GM19328 (cell line): ENCODE results near the gene MIPOL1.

Experiments used
- ATAC-seq: cut with Tn5 transposase; IDR thresholded peaks from one replicate; pipeline ENCODE4 v1.9.1; 2021; ENCODE audit warnings: mild to moderate bottlenecking, moderate library complexity; ENCODE audit not compliant: unreplicated experiment

The MIPOL1 gene

DNA sequence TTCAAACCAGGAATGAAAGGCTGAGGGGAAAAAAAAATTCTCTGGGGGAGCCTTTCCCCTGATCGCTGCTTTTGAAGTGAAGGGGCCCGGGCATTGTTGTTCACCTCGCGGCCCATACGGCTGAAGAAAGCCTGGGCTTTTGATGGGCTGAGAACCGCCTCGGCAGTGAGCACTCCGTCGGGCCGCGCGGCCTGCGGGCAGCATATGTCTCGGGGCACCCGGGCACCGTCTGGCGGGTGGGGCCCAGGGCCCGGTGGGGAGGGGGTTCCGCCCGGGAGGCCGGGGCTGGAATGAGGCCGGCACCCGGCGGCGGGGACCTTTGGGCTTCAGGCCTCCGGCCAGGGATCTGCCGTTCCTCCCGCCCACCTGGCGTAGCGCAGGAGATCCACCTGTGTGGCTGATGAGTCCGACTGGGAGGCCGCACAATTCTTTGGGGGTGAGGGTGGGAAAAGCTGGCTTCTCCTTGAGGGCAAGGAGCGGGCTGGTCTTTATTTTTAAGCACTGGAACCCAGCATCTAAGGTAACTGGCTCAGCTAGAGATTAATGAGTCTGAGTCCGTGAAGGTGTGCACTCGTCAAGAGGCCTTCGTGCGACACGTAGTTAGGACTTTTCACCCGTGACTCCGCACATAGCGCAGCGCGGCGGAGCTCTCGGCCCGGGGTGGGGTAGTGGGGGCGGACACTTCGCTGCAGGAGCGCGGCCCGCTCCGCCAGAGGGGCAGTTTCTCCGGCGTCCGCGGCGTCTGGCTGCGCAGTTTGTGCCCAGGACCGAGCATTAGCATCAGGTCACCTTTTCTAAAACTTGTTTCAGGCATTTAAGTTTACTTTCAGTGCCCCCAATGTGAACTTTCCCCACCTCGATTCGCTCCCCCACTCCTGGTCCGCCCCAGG is 386.7 kb downstream of the MIPOL1 start:
- ATAC-seq: no peak

DNA sequence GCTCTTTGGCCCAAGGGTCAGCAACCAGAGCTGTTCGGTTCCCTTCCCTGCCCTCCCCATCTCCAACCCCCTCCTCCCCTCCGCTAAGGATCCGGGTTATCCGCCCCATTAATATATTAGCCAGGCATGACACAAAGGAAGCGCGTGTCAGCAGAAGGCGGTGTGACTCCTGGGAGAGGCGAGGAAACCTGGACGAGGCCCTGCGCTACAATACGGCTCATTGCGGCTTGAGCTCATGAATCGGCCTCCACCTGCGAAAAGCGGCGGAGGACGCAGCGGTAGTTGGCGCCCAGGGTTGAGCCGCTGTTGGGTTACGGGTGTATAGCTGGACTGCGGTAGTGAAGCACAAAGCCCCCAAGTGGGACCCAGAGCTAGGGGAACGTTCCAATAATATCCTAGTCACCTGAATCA is 387.4 kb downstream of the MIPOL1 start:
- ATAC-seq: no peak

DNA sequence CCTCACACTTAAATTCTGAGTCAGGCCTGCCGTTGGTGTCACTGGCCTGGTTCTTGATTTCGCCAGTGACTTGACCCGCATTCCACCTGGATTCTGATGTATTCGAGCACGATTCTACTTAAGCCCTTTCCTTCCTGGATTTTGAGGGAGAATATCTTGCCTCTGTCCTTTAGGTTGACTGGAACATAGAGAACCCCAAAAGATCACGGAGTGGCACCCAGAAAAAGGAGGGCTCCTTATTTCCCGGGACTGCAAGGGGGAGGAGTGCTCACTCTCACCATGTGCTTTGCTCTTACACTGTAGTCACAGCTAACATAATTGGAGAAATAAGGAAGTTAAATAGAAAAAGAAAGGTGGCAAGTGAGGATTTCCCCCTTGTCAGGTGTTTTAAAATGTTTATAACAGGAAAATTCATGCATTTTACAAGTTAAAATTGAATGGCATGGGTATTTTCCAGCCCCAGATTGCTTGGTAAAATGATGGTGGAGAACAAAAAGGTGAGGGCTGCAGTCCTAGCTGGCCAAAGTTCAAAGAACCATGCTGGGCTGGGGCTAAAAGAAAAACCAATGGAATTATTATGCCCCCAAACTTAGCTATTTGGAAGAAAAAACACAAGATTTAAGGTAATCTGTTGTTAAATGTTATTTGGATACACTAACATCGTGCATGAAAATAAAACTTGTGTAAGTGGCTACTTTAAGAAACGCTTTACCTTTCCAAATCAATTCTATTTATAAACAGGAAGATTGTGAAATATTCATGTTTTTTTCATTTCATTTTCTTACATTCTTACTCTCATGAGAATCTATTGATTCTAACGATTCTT is 388.4 kb downstream of the MIPOL1 start:
- no peak for ATAC-seq

DNA sequence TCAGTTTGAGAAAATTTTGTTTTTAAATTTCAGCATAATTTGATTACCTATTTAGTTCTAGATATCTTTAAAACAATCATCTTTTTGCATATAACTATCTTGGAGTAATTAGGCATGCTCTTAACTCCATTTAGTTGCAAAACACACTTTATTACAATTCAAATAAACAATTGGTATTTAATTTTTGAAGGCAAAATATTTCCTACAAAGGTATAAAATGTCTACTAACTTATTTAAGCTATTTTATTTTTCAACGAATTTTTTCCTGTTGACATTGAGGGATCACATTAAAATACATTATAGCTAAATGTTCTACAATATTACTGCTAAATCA is 389.0 kb downstream of the MIPOL1 start:
- ATAC-seq: no peak

DNA sequence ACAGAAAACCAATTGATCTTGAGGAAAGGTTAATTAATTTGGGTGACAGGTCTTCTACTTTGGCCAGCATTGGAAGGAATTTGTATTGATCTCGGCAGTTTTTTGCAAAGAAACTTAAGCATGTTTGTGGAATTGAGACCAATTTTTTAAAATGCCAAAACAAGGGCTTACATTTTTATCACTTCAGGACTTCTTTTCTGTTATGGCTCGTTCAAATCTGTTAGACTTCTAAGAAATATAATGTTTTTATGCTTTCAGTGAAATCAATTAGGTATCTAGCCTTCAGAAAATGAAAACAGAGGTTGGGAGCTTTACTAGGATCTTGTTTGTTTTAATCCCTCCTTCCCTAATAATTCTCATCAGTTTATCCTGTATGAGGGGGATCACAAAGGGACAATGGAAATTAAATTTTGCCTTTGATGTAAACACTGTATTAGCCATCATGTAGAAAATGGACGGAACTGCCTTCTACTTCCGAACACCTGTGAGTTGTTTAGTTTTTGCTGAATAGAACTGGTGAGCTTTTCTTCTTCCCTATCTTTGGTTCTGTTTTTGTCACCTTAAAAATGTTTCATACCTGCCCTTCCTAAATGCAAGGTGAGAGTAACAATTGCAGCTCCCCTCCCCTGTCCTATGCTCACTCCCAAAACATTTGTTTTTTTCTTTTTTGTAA is 389.5 kb downstream of the MIPOL1 start:
- ATAC-seq: no peak

DNA sequence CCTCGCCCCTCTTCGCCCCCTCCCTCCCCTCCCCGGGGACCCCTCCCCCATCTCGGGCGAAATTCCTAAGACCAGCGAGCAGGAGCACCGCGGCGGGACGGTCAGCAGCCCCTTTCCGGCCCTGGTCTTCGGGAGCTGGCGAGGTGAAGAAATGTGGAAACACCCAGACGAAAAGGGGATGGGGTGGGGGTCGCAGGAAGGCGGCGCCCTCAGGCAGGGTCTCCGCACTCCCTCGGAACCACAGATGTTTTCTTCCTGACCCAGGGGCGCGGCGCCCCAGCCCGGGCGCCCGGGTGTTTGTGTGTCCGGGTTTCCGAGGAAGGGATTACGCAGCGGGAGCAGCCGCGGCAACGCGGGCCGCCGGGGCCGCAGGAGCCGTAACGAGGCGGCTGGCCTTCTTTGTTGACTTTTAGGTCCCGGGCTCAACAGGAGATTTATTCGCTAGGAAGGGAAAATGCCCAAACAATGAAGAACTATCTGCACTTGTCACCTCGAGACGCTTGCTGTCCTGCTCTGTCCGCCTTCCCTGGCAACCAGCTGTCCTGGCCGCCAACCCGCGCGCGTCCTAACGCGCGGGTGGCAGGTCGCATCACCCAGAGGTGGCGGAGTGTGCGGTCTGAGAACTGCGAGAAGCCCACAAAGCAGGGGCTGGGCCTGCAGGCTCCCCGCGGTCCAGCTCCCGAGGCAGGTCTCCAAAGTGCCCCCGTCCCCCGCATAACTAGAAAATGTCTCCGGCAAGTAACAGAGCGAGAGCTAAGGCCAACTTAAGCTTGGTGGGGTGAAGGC is 390.3 kb downstream of the MIPOL1 start:
- ATAC-seq: no peak

DNA sequence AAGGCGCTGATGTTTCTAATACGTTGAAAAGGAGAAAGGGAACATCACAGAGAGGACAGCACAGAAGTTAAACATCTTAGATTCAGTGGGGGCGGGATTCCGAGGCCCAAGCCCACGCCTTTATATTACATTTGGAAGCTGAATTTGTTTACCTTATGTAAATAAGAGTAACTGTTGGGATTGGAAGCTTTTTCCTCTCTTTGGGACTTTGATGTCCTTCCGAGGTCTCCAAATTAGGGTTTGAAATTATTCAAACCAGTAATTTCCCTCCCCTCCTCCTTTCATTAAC is 390.9 kb downstream of the MIPOL1 start:
- ATAC-seq: no peak

DNA sequence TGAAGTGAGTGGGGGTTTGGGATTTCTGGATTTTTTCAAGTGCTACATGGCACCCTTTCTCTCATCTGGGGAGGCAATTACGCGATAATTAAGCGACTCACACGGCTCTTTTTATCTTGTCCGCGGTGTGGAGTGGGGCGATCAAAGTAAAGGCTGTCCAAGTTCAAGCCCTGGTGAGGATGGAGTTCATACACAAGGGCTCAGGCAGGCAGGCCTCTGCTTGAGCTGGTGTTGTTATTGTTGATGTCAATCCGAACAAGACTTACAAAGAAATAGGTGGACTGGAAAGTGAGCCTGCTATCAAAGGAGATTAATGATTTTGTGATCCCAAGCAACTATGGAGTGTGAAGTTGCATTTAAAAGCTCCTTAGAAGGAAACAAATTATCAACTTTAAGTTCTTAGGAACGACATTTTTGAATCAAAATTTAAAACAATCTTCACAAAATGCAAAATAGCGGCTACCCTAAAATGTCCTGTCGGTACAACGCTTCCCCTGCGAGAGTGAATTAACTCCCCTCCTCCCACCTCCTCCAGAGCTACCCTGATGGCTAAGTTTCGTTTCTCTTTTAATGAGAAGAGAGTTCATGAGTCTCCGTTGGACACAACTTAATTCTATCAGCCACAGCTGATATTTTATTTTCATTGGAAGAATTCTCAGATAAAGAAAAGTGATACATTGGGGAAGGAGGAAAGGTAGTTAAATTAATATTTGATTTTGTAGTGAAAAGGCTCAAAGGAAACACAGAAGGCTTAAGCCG is 391.4 kb downstream of the MIPOL1 start:
- no peak for ATAC-seq

DNA sequence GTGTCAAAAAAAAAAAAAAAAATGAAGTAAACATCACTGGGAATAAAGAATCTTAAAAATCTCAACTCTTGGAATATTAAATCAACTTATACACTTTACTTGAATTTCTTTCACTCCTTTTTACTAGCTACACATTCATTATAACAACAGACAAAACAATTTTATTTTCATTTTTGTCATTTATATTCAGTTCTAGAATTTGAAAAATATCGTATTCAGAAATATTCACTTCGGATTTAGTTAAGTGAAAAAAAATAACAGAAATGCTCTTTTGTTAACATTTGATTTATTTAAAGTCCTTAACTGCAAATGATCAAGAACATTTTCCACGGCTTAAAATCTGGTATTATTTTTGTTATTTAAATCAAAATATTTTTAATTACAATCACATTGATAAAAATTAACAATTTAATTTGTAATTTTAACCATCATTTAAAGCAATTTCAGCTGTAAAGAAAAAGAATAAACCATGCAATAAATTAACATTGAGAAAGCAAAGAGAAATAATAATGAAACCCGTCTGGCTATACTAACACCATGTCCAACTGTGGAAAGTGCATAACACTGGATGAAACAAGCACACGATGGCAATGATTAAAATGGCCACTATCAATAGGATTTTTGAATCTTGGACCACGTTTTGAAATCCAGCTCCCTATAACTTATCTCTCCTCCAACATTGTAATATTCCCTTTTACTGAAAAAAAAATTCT is 392.1 kb downstream of the MIPOL1 start:
- ATAC-seq: no peak

DNA sequence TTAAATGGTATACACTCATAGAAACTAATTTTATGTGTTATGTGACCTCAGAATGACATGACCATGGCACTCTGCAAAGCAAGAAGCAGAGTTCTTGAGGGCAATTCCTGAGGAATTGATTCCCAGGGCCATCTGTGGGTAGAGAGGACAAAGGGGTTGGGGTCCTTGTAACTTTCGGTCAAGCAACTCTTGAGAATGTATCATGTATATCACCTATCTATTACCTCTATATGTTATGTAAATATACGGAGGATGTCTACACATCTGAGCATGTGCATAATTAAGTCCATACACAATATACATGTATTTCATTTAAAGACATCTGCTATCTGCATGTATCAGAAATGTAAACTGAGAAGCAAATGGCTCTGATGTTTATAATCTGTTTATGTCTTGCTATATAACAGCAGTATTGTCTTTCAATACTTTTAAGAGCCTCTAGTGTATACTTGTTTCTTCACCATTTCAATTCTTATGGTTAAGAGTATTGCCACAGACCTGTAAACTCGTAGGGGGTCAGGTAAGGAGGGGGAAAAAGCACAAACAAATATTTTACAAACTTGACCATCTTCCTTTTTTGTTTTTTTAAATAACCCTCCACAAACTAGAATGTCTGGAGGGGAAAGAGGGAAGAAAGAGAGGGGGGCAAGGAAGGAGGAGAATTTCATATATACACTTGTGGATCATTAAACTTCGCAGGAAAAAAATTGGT is 392.8 kb downstream of the MIPOL1 start:
- ATAC-seq: no peak

DNA sequence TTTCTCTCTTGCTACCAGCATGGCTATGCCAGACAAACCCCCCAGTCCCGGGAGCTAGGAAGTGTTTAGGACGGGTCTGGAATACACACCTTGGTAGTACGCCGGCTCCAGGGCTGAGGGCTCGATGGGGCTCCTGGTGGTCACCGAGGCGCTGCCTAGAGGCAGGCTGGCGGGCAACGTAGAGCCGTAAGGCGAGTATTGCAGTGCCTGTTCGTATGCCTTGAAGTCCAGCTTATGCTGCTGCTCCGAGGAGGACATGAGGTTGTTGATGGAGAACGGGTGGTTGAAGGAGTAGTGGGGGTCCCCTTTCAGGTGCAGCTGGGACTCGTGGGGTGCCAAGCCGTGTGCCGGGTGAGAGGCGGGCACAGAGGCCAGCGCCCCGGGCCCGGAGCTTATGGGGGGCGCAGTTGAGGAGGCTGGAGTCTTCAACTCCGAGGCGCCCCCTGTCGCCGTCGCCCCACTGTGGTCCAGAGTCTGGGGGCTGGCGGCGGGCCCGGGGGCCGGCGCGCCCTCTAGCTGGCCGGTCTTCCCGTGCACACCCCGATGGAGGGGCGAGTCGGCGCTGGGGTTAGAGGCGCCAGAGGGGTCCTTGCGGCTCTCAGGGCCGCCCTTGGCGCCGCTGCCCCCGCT is 393.7 kb downstream of the MIPOL1 start:
- ATAC-seq: no peak

DNA sequence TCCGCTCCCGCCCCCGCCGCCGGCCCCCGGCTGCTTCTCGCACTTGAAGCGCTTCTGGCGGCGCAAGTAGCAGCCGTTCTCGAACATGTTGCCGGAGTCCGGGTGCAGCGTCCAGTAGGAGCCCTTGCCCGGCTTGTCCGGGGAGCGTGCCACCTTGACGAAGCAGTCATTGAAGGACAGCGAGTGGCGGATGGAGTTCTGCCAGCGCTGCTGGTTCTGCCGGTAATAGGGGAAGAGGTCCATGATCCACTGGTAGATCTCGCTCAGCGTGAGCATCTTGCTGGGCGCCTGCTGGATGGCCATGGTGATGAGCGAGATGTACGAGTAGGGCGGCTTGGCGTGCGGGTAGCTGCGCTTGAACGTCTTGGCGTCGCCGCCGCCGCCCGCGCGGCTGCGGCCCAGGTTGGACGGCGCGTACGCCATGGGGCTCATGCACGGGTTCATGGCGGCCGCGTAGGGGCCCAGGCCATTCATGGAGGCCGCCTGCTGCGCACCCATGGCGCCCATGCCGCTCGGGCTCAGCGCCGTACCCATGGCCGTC is 394.3 kb downstream of the MIPOL1 start:
- ATAC-seq: no peak

DNA sequence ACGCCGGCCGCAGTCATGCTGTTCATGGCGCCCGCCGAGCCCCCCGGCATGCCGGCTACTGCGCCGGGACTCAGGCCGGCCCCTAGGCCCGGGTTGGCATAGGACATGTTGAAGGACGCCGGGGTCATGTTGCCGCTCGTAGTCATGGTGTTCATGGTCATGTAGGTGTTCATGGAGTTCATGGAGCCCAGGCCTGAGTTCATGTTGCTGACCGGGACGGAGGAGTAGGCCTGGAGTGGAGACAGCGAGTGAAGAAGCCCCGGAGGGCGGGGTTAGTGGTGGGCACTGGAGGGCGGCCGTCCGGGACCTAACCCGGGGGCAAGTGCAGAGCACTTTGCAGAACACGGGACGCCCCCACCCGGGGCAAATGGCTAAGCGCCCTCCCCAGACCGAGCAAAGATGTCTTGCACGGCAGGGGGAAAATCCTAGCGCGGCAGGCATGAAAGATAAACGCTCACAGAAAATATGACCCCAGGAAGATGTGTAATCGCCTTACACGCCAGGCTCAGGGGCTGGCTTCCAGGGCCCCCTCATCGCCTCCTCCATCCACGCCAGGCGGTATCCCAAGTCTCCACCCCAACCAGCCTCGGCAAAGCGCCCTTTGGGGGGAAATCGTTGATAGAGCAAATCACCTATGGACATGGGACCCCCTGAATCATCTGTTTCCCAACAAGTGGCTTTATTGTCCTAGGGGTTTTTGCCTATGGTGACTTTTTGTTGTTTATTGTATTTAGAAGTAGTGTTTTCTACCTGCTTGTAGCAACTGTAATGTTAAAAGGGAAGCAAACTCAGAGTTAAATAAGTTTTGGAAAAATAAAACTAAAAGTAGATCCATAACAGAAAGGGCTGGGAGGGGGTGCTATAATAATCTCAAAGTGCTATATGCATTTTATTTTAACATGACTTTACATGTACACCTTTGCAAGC is 395.0 kb downstream of the MIPOL1 start:
- no peak for ATAC-seq

DNA sequence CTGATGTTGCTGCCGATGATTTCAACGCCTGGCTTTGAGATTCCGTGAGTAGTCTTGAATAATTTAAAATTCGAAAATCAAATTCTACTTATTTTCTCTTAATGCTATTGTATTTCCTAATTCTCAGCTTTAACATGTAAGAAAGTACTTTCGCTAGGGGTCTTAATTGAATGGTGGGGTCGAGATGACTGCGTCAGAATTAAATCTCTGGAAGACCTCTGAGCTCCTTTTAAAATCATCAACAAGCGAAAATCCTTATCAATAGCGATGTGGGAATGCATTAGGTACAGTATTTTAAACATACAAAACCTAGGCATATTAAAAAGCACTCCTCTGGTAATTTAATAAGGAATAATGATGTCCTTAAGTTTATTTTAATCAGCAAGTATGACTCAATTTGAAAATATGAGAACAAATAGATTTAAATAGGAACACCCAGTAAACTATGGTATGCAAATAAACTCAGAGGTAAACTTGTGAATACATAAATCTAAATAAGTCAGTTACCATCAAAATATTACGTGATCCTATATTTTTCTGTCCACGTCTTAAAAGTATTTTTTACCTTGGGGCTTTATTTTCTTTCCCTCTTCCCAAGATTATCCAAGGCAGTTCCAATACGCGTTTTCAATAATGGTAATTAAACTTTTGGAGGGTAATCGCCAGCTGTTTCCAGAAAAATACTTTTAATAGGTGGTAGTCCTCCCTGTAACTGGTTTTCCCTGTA is 395.9 kb downstream of the MIPOL1 start:
- ATAC-seq: no peak

DNA sequence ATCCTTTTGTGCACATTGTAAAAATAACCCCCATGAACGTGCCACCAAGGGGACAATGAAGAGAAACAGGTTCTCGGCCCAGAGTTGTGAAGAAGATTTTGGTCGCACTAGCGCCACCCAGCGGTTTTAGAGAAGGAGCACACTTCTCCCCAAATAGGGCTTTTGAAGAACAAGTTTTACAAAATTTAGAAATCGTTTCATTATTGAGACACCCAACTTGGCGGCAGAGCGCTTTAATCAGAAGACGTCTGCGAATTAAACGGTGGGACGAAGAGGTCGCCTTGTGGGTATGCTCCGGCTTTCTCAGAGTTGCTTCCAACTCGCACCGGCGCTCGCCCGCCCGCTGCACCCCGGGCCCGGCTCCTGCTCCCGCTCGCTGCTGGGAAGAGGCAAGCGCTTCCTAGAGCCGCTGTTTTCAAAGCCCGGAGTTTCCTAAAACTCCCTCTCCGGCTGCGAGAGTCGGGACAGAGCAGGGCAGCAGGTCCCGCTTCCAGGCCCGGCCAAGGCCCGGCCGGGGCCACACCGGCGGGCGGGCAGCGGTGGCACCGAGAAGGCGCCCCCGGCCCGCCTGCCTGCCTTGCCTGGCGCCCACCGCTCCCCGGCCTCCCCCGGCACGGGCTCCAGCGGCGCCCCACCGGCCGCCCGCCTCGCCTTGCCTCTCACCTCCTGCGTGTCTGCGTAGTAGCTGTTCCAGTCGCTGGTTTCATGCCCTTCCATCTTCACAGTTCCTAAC is 396.7 kb downstream of the MIPOL1 start:
- no peak for ATAC-seq
